Lower lobe of right lung (tissue), 2 donors: ENCODE results near the gene RPL37A. TPM values are rescaled to one million over a fixed set of nuclear protein-coding genes. Genes with fewer than 3 reads are reported as not detected.

ENCODE experiments used
- ATAC-seq, 2 donors: fragments of 200-7000 bp; cut with Tn5 transposase; one replicate each; pipeline ENCODE4 v1.9.1; 2020 to 2022; ENCODE audit warnings: mild to moderate bottlenecking in 2 of 2, moderate library complexity in 2 of 2
- DNase-seq: peaks from one replicate; pipeline ENCODE4 v3.0.0-alpha.2; 2020
- H3K27ac ChIP-seq: fragments of 200-600 bp; one replicate; pipeline ENCODE4 v1.8.0; 2022
- H3K27me3 ChIP-seq: fragments of 200-600 bp; one replicate; pipeline ENCODE4 v1.8.0; 2022; ENCODE audit warnings: low read depth
- H3K36me3 ChIP-seq: fragments of 200-600 bp; one replicate; pipeline ENCODE4 v1.8.0; 2022; ENCODE audit warnings: mild to moderate bottlenecking
- H3K4me1 ChIP-seq: fragments of 200-600 bp; one replicate; pipeline ENCODE4 v1.8.0; 2022
- H3K4me3 ChIP-seq: fragments of 200-600 bp; one replicate; pipeline ENCODE4 v1.8.0; 2022; ENCODE audit warnings: mild to moderate bottlenecking
- H3K9me3 ChIP-seq: fragments of 200-600 bp; one replicate; pipeline ENCODE4 v1.8.0; 2022
- CTCF ChIP-seq: fragments of 200-600 bp; IDR thresholded peaks from one replicate; pipeline ENCODE4 v1.8.0; 2022; ENCODE audit warnings: antibody characterized with exemption, mild to moderate bottlenecking
- intact Hi-C: fragments of 100-400 bp; cut with DNase I; formaldehyde crosslinking; loops from one replicate; pipeline ENCODE4 v1.11.0; 2022
- total RNA-seq: library from RNA; stranded (reverse); fragmentation: NEBNext Ultra II Directional; extraction: Animal tissue kit (Norgen Biotek cat#: 25700); gene quantifications from one replicate; pipeline ENCODE4 v1.2.1, GENCODE V29; 2021
- donor health status: DM: no; HTN: yes; CAD: no; lungs with severe emphysema.

RPL37A gene
- total RNA-seq, 1 donor from 2014 or later: 1,974 TPM

DNA sequence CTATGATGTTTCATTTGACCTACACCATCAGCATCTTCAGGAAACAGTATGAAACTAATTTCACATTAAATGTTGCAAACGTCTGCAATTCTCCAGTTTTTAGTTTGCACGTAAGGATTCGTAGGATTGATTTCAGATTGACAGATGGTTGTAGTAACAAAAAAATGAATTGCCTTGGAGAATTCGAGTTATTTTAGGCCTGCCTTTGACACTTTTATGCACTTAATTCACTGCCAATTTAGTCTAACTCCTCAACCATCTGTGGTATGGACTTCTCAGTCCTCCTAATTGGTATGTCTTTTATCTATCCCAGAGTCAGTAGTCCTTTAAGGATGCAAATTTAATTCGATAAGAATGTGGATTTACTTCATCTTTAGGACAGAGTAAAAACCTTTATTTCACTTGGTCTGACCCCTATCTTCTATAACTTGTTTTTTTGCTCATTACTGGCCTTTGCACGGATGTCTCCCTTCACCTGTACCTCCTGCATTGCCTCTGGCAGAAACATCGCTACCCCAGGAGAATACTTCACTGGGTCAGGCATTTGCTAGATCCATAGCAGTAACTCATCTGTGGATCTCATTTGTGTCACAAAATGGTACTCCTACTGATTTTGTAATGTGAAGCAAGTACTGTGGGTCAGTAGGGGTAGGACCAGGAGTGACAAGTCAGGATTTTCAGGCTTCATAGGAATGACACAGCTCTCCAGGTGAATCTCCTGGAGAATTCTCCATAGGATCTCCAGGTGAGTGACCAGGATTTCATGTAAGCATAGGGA, 3.9 kb downstream of the RPL37A start:
- peaks cover 62% of the 10 kb centered on the region for H3K36me3 ChIP-seq
- ATAC-seq: no peak

GRCh38 chr2:216503159-216503629, 4.5 kb downstream of the RPL37A start:
- DNase-seq: no peak
- H3K4me3 ChIP-seq: no peak overlapping the region
- intact Hi-C loops: no loop called here
- H3K9me3 ChIP-seq: no peaks in the 10 kb centered on the region
- H3K27ac ChIP-seq: no peak overlapping the region
- ATAC-seq: no peak
- H3K27me3 ChIP-seq: no peaks in the 10 kb centered on the region
- TF ChIP-seq CTCF: no peak
- peaks cover 62% of the 10 kb centered on the region for H3K36me3 ChIP-seq
- peaks cover 17% of the 10 kb centered on the region for H3K4me1 ChIP-seq

More for the DNA sequence above, 3.9 kb downstream of the RPL37A start:
- intact Hi-C loops: no loop called here
- H3K4me3 ChIP-seq: no peak overlapping the region
- peaks cover 24% of the 10 kb centered on the region for H3K4me1 ChIP-seq
- no peak for DNase-seq
- no peak for TF ChIP-seq CTCF
- H3K27me3 ChIP-seq: no peaks in the 10 kb centered on the region
- H3K27ac ChIP-seq: no peak overlapping the region
- no peaks in the 10 kb centered on the region for H3K9me3 ChIP-seq

DNA sequence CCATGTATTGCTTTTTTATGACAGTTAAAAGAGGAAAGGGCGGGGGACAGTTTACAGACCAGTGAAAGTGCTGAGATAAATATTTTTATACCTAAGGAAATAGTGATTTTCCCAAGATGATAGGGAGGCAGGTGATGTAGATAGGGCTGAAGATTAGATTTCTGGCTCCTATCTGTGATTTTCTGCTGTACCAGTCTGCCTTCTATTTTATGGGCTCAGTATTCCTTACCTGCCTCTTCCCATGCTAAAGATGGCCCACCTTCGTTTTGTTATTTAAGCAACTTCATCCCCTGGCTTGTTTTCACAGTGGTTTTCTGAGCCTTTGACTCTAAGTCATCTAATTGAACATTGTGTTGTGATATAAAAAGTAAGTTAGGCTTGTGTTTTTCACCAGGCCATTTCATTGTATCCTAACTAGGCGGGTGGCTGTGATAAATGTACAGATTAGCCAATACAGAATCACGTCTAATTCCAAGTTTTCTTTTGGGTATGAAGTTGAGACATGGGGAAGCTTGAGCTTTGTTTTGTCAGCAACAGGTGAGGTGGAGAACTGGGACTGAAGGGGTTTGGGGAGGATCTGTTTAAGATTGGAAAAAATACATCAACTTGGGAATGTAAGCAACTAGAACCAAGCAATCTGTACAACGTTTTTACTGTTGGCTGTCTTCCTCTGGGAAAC, 5.2 kb downstream of the RPL37A start:
- H3K9me3 ChIP-seq: no peaks in the 10 kb centered on the region
- DNase-seq (no peak), ATAC-seq (no peak)
- TF ChIP-seq CTCF: no peak
- intact Hi-C loops: no loop called here
- peaks cover 62% of the 10 kb centered on the region for H3K36me3 ChIP-seq
- H3K27ac ChIP-seq: no peak overlapping the region
- H3K27me3 ChIP-seq: no peaks in the 10 kb centered on the region
- H3K4me3 ChIP-seq: no peak overlapping the region
- H3K4me1 ChIP-seq: peaks cover 17% of the 10 kb centered on the region

- H3K36me3 ChIP-seq: peaks cover 62% of the 10 kb centered on the region
- peaks cover 17% of the 10 kb centered on the region for H3K4me1 ChIP-seq
- TF ChIP-seq CTCF: no peak
- H3K27me3 ChIP-seq: no peaks in the 10 kb centered on the region
- no peak overlapping the region for H3K4me3 ChIP-seq
- intact Hi-C loops: no loop called here
- H3K27ac ChIP-seq: no peak overlapping the region
- H3K9me3 ChIP-seq: no peaks in the 10 kb centered on the region
- DNase-seq (no peak), ATAC-seq (no peak)
Observed at GRCh38 chr2:216504376-216504762, 5.7 kb downstream of the RPL37A start.

DNA sequence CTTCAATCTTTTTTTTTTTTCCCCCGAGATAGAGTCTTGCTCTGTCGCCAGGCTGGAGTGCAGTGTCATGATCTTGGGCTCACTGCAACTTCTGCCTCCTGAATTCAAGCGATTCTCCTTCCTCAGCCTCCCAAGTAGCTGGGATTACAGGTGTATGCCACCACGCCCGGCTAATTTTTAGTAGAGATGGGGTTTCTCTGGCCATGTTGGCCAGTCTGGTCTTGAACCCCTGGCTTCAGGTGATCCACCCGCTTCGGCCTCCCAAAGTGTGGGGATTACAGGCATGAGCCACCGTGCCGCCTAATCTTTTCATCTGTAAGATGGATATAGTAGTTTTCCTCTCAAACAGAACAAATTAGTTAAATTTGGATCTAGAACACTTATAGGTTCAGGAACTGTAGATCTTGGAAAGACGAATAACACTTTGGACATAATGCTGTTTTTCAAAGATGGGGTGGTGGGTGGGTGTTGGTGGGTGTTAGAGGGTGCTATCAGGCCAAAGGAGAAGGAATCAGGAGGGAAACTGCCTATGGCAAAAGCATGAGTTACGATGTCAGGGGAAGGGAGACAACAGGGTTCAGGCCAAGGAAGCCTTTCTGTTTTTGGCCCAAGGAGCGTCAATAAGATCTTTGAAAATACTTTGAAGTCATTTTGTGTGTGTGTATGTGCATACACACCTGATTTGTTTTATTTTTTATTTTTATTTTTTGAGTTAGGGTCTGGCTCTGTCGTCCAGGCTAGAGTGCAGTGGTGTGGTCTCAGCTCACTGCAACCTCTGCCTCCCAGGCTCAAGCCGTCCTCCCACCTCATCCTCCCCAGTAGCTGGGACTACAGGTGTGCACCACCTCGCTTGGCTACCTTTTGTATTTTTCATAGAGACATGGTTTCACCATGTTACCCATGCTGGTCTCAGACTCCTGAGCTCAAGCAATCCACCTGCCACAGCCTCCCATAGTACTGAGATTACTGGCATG, 6.8 kb downstream of the RPL37A start:
- no peak overlapping the region for H3K4me3 ChIP-seq
- intact Hi-C loops: no loop called here
- H3K9me3 ChIP-seq: no peaks in the 10 kb centered on the region
- ATAC-seq (no peak), DNase-seq (no peak)
- no peak overlapping the region for H3K27ac ChIP-seq
- no peaks in the 10 kb centered on the region for H3K27me3 ChIP-seq
- no peak for TF ChIP-seq CTCF
- peaks cover 7% of the 10 kb centered on the region for H3K4me1 ChIP-seq
- H3K36me3 ChIP-seq: peaks cover 52% of the 10 kb centered on the region
